HepG2 (cell line): ENCODE data around the gene CENPB. TPM values are rescaled to one million over a fixed set of nuclear protein-coding genes. Genes with fewer than 3 reads are reported as not detected.

ENCODE experiments used
- AGO2 ChIP-seq: fragments of 200-400 bp; formaldehyde crosslinking; optimal IDR thresholded peaks from 2 replicates; pipeline ENCODE3; 2017; ENCODE audit warnings: mild to moderate bottlenecking, low read depth, low read length, moderate library complexity
- ATF4 ChIP-seq, 2 experiments: fragments of 450-650 bp in 1 of 2; sonication (generic) in 1 of 2; formaldehyde crosslinking; IDR thresholded peaks; 2 replicates each; pipeline versions ENCODE4 v1.5.0 to v1.8.0; 2020 to 2022; ENCODE audit warnings: mild to moderate bottlenecking in 1 of 2, missing genetic modification reagents in 1 of 2
- ATF6 ChIP-seq: sonication (generic); formaldehyde crosslinking; conservative IDR thresholded peaks from 2 replicates; pipeline ENCODE4 v1.4.0; 2020; ENCODE audit warnings: missing genetic modification reagents
- FOXC1 ChIP-seq: sonication (generic); formaldehyde crosslinking; IDR thresholded peaks from 2 replicates; pipeline ENCODE4 v1.8.0; 2022; ENCODE audit warnings: mild to moderate bottlenecking, missing genetic modification reagents, borderline replicate concordance
- HBP1 ChIP-seq: IDR thresholded peaks from 2 replicates; pipeline ENCODE4 v1.6.1; 2016; ENCODE audit warnings: low read depth, control low read depth
- MTA3 ChIP-seq: sonication (generic); formaldehyde crosslinking; IDR thresholded peaks from 2 replicates; pipeline ENCODE4 v1.4.0; 2020; ENCODE audit warnings: missing genetic modification reagents
- NFKBIZ ChIP-seq: IDR thresholded peaks from 2 replicates; pipeline ENCODE4 v1.6.1; 2018; ENCODE audit warnings: missing genetic modification reagents, missing compliant biosample characterization
- RORA ChIP-seq: sonication (generic); formaldehyde crosslinking; IDR thresholded peaks from 2 replicates; pipeline ENCODE4 v1.5.0; 2020; ENCODE audit warnings: mild to moderate bottlenecking, missing genetic modification reagents, moderate library complexity
- TFAP4 ChIP-seq: sonication (generic); IDR thresholded peaks from 2 replicates; pipeline ENCODE4 v1.6.1; 2016; ENCODE audit warnings: low read depth, borderline replicate concordance
- ZBTB34 ChIP-seq: sonication (generic); formaldehyde crosslinking; IDR thresholded peaks from 2 replicates; pipeline ENCODE4 v1.8.0; 2022; ENCODE audit warnings: mild to moderate bottlenecking, missing genetic modification reagents
- ZNF124 ChIP-seq: sonication (generic); formaldehyde crosslinking; IDR thresholded peaks from 2 replicates; pipeline ENCODE4 v1.4.0; 2020; ENCODE audit warnings: missing genetic modification reagents
- ZNF318 ChIP-seq: sonication (generic); formaldehyde crosslinking; IDR thresholded peaks from 2 replicates; pipeline ENCODE4 v1.4.0; 2020; ENCODE audit warnings: mild to moderate bottlenecking, missing genetic modification reagents
- ZNF773 ChIP-seq: sonication (generic); formaldehyde crosslinking; IDR thresholded peaks from 2 replicates; pipeline ENCODE4 v1.4.0; 2020; ENCODE audit warnings: missing genetic modification reagents, borderline replicate concordance
- polyA plus RNA-seq, 8 experiments: library from polyadenylated mRNA; depleted of rRNA in 3 of 8; stranded (reverse) in 7 of 8; unstranded in 1 of 8; fragments of >200 nt; fragmentation: Illumina TruSeq in 4 of 8; extraction: Trizol in 4 of 8; gene quantifications; 2 replicates each; pipeline versions ENCODE4 v1.2.1 to v1.2.3, GENCODE V29; 2011 to 2016; ENCODE audit warnings: low read depth in 4 of 8, missing spikeins in 1 of 8, mixed read lengths in 1 of 8; ENCODE audit not compliant: insufficient read depth in 1 of 8
- total RNA-seq, 5 experiments: library from RNA; depleted of rRNA; stranded (reverse); fragments of >200 nt; fragmentation: Illumina TruSeq; extraction: Trizol; gene quantifications; 2 replicates each; pipeline ENCODE4 v1.2.3, GENCODE V29; 2016; ENCODE audit warnings: low read depth in 1 of 5

Gene CENPB
- total and polyA plus RNA-seq, 2 of the 13 experiments (the other 11 are each of a cell fraction or from before 2014, with no cell fraction given), result 10.4 to 54.5 TPM

GRCh38 chr20:3786665-3787323 lies at the start of gene CENPB (continued):
- TF ChIP-seq ZNF318 (CRISPR knock-in tag), result no peak
- TF ChIP-seq FOXC1, result no peak
- no peak for TF ChIP-seq ZNF124 (CRISPR knock-in tag)
- no peak; the same call in 1 of the 2 replicates for TF ChIP-seq TFAP4
- no peak for TF ChIP-seq ZBTB34 (CRISPR knock-in tag)
- TF ChIP-seq NFKBIZ (CRISPR knock-in tag), result no peak
- no peak for TF ChIP-seq MTA3
- peak; percentile 28; the same call in 1 of the 2 replicates for TF ChIP-seq ZNF773
- TF ChIP-seq HBP1 (CRISPR knock-in tag), result 0 out of 2 replicates have a peak, but pooled peaks have one; percentile 71
- no peak for TF ChIP-seq ATF4 (CRISPR knock-in tag; IDR thresholded peaks at IDR 0.05)
- TF ChIP-seq AGO2, result no peak
- 0 out of 2 replicates have a peak, but pooled peaks have one; percentile 58 for TF ChIP-seq ATF6 (CRISPR knock-in tag)
- TF ChIP-seq RORA (CRISPR knock-in tag), result 0 out of 2 replicates have a peak, but pooled peaks have one; percentile 63
